Measurements from ENCODE around the gene POLG2. TPM values are rescaled to one million over a fixed set of nuclear protein-coding genes. Genes with fewer than 3 reads are reported as not detected.

The POLG2 gene
- total and polyA plus RNA-seq, 10 of the 15 experiments (the other 5 are each of a cell fraction or from before 2014, with no cell fraction given), result 10.2 to 27.7 (median 22.2) TPM

DNA sequence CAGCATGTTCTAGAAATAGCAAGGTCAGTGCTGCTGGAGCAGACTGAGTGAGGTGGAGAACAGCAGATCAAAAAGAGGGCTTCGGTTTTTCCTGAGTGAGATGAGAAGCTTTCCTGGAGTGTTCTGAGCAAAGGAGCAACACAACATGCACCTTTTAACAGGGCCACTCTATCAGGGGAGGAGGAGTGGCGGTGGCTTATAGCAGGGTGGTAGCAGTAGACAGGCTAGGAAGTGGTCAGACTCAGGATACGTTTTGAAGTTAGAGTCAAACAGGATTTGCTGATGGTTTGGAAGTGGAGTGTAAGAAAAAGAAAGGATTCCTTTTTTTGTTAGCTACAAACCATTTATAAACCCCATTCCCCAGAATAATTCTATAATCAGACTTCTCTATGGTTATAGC, 12.5 kb downstream of the POLG2 start:
- no peaks in the 10 kb centered on the region for H3K79me2 ChIP-seq (ENCODE audit: control insufficient read depth, insufficient read depth, low read length)
- DNase-seq (ENCODE audit: low read depth, low spot score) (no peak), FAIRE-seq (peak; percentile 13), ATAC-seq (no peak)
- H3K36me3 ChIP-seq (ENCODE audit: control insufficient read depth in 2 of 2, insufficient read depth in 2 of 2, low read length in 1 of 2), result peaks cover 2 to 15% of the 10 kb centered on the region in 2 experiments; a peak in 3 of 4 replicates
- H3K4me3 ChIP-seq, result no peak overlapping the region
- SMC1A ChIA-PET (ENCODE audit: uncharacterized antibody, unreplicated experiment), result interaction anchor here (0.6 to 1.8 kb wide), 3 partner anchors 57 to 63 kb away, joined by 3 to 6 read pairs (median 3); no protein-coding TSS in a partner anchor
- in situ Hi-C loops (cut with MboI) (no loop called here), intact Hi-C loops (cut with micrococcal nuclease; ENCODE audit: unreplicated experiment) (no loop called here)
- no peaks in the 10 kb centered on the region for H3K27me3 ChIP-seq (replicated peaks in 1 of 2; ENCODE audit: control insufficient read depth in 2 of 2, insufficient read depth in 2 of 2, low read length in 1 of 2)
- no peak for TF ChIP-seq CBX5 (IDR thresholded peaks at IDR 0.05; ENCODE audit: low read depth)
- TF ChIP-seq STAT1 (conservative IDR thresholded peaks at IDR 0.05), result no peak
- TF ChIP-seq, protein P1, sequence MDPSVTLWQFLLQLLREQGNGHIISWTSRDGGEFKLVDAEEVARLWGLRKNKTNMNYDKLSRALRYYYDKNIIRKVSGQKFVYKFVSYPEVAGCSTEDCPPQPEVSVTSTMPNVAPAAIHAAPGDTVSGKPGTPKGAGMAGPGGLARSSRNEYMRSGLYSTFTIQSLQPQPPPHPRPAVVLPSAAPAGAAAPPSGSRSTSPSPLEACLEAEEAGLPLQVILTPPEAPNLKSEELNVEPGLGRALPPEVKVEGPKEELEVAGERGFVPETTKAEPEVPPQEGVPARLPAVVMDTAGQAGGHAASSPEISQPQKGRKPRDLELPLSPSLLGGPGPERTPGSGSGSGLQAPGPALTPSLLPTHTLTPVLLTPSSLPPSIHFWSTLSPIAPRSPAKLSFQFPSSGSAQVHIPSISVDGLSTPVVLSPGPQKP (IDR thresholded peaks at IDR 0.05; ENCODE audit: low read depth, low read length), result no peak
- no peak for TF ChIP-seq TCF7 (IDR thresholded peaks at IDR 0.05; ENCODE audit: borderline replicate concordance)
- TF ChIP-seq BCL11A (IDR thresholded peaks at IDR 0.05; ENCODE audit: low read depth, low read length), result no peak
- TF ChIP-seq TCF12 (IDR thresholded peaks at IDR 0.05; ENCODE audit: low read depth, low read length), result no peak
- no peak for TF ChIP-seq PAX8 (IDR thresholded peaks at IDR 0.05)
- TF ChIP-seq, protein P2, sequence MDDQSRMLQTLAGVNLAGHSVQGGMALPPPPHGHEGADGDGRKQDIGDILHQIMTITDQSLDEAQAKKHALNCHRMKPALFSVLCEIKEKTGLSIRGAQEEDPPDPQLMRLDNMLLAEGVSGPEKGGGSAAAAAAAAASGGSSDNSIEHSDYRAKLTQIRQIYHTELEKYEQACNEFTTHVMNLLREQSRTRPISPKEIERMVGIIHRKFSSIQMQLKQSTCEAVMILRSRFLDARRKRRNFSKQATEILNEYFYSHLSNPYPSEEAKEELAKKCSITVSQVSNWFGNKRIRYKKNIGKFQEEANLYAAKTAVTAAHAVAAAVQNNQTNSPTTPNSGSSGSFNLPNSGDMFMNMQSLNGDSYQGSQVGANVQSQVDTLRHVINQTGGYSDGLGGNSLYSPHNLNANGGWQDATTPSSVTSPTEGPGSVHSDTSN (IDR thresholded peaks at IDR 0.05; ENCODE audit: insufficient replicate concordance, low read depth, low read length), result no peak
- TF ChIP-seq, protein P3, sequence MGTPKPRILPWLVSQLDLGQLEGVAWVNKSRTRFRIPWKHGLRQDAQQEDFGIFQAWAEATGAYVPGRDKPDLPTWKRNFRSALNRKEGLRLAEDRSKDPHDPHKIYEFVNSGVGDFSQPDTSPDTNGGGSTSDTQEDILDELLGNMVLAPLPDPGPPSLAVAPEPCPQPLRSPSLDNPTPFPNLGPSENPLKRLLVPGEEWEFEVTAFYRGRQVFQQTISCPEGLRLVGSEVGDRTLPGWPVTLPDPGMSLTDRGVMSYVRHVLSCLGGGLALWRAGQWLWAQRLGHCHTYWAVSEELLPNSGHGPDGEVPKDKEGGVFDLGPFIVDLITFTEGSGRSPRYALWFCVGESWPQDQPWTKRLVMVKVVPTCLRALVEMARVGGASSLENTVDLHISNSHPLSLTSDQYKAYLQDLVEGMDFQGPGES (IDR thresholded peaks at IDR 0.05), result no peak
- no peak for TF ChIP-seq POLR2A (IDR thresholded peaks at IDR 0.05; ENCODE audit: low read depth, low read length)
- TF ChIP-seq, protein P4, sequence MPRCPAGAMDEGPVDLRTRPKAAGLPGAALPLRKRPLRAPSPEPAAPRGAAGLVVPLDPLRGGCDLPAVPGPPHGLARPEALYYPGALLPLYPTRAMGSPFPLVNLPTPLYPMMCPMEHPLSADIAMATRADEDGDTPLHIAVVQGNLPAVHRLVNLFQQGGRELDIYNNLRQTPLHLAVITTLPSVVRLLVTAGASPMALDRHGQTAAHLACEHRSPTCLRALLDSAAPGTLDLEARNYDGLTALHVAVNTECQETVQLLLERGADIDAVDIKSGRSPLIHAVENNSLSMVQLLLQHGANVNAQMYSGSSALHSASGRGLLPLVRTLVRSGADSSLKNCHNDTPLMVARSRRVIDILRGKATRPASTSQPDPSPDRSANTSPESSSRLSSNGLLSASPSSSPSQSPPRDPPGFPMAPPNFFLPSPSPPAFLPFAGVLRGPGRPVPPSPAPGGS (IDR thresholded peaks at IDR 0.05; ENCODE audit: borderline replicate concordance, insufficient read depth, low read depth, low read length, poor library complexity, severe bottlenecking), result no peak
- no peak for TF ChIP-seq RAD21 (IDR thresholded peaks at IDR 0.05; ENCODE audit: insufficient read depth, low read depth, low read length)
- no peak for TF ChIP-seq KLF5 (IDR thresholded peaks at IDR 0.05; ENCODE audit: partially characterized antibody)
- TF ChIP-seq SP1 (IDR thresholded peaks at IDR 0.05; ENCODE audit: low read depth, low read length), result no peak
- TF ChIP-seq RB1 (IDR thresholded peaks at IDR 0.05; ENCODE audit: borderline replicate concordance), result no peak
- TF ChIP-seq, protein P5, sequence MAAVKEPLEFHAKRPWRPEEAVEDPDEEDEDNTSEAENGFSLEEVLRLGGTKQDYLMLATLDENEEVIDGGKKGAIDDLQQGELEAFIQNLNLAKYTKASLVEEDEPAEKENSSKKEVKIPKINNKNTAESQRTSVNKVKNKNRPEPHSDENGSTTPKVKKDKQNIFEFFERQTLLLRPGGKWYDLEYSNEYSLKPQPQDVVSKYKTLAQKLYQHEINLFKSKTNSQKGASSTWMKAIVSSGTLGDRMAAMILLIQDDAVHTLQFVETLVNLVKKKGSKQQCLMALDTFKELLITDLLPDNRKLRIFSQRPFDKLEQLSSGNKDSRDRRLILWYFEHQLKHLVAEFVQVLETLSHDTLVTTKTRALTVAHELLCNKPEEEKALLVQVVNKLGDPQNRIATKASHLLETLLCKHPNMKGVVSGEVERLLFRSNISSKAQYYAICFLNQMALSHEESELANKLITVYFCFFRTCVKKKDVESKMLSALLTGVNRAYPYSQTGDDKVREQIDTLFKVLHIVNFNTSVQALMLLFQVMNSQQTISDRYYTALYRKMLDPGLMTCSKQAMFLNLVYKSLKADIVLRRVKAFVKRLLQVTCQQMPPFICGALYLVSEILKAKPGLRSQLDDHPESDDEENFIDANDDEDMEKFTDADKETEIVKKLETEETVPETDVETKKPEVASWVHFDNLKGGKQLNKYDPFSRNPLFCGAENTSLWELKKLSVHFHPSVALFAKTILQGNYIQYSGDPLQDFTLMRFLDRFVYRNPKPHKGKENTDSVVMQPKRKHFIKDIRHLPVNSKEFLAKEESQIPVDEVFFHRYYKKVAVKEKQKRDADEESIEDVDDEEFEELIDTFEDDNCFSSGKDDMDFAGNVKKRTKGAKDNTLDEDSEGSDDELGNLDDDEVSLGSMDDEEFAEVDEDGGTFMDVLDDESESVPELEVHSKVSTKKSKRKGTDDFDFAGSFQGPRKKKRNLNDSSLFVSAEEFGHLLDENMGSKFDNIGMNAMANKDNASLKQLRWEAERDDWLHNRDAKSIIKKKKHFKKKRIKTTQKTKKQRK (IDR thresholded peaks at IDR 0.05; ENCODE audit: low read depth, low read length), result no peak
- H3K4me2 ChIP-seq (ENCODE audit: control insufficient read depth, insufficient read depth), result no peak overlapping the region
- H3K27ac ChIP-seq (ENCODE audit: control insufficient read depth, insufficient read depth), result no peak overlapping the region
- H3K4me1 ChIP-seq (ENCODE audit: control insufficient read depth, insufficient read depth, low read length), result no peaks in the 10 kb centered on the region
- RAD21 ChIA-PET (ENCODE audit: unreplicated experiment), result interaction anchor here (0.7 kb wide), 1 partner anchor 66 kb away, joined by 3 read pairs; no protein-coding TSS in a partner anchor
- POLR2A ChIA-PET, result no interaction called here
- CTCF ChIA-PET, result interaction anchor here (0.9 to 5.2 kb wide), 4 partner anchors 8 to 165 kb away, joined by 3 to 27 read pairs (median 4); no protein-coding TSS in a partner anchor
- WGBS (ENCODE audit: insufficient coverage, insufficient replicate concordance, low lambda C conversion rate, missing lambda C conversion rate), result 97% methylated on average over 3 of the region's 3 CpGs
- H3K9me3 ChIP-seq (replicated peaks; ENCODE audit: control insufficient read depth, insufficient read depth, low read length), result no peaks in the 10 kb centered on the region
- H2AFZ ChIP-seq (ENCODE audit: control insufficient read depth, low read depth, low read length), result no peak overlapping the region
- BruUV-seq (replicated peaks), result no TSS peak
- H4K20me1 ChIP-seq (ENCODE audit: control insufficient read depth, insufficient read depth), result no peaks in the 10 kb centered on the region
- no peak overlapping the region for H3K9ac ChIP-seq (ENCODE audit: control insufficient read depth, insufficient read depth, low read length)

Measured in GM12878 (cell line).